Activated naive CD8-positive, alpha-beta T cell treated with anti-CD3 and anti-CD28 coated beads, Interleukin-2, amount 10 ng/mL, durations not matched to agents 7 days and 5 days (primary cell): Measurements from ENCODE around the gene MAML1. TPM values are rescaled to one million over a fixed set of nuclear protein-coding genes. Genes with fewer than 3 reads are reported as not detected.

Source experiments
- ATAC-seq: fragments of 150-1000 bp; cut with Tn5 transposase; one replicate; pipeline ENCODE4 v1.10.0; 2021; ENCODE audit warnings: low read depth, moderate library complexity
- POLR2A ChIA-PET: fragments of 350-600 bp; sonication (Branson Sonifier 250); formaldehyde crosslinking; loops from one replicate; lab custom pipeline; 2021; ENCODE audit warnings: antibody characterized with exemption; lab: Charles Lee
- DNase-seq: peaks from one replicate; pipeline ENCODE4 v3.0.0; 2021
- H3K27ac Mint-ChIP-seq: one replicate; pipeline ENCODE4 v1.8.0; 2022; ENCODE audit warnings: mild to moderate bottlenecking, mixed read lengths
- H3K27me3 Mint-ChIP-seq: one replicate; pipeline ENCODE4 v1.8.0; 2022; ENCODE audit warnings: mild to moderate bottlenecking, moderate library complexity, mixed read lengths
- H3K36me3 Mint-ChIP-seq: one replicate; pipeline ENCODE4 v1.8.0; 2021; ENCODE audit warnings: mild to moderate bottlenecking, mixed read lengths
- H3K4me1 Mint-ChIP-seq: one replicate; pipeline ENCODE4 v1.8.0; 2021; ENCODE audit warnings: mixed read lengths
- H3K4me3 Mint-ChIP-seq: one replicate; pipeline ENCODE4 v1.8.0; 2022; ENCODE audit warnings: mild to moderate bottlenecking, moderate library complexity, mixed read lengths
- H3K9me3 Mint-ChIP-seq: one replicate; pipeline ENCODE4 v1.8.0; 2021; ENCODE audit warnings: mixed read lengths
- total RNA-seq, 2 experiments: library from RNA; stranded (reverse); gene quantifications; one replicate each; pipeline ENCODE4 v1.2.3, GENCODE V29; 2021

MAML1 gene
- total RNA-seq, 2 experiments from 2014 or later: 38.5 TPM

DNA sequence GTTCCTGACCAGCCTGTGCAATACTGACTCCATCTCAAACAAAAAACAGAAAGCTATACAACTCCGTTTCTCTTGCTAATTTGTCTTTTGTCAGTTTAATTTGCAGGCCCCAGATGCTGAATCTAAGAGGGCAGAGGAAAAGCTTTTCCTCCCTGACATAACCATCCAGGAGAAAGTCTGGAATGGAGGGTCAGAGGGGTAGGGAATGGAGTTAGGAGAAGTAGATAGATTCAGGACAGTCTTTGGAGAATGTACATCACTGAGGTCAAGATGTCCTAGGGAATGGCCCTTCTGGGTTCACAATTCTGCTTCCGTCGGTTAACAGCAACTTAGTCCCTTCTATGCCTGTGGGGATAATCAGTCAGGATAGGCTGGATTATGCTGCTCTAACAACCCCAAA lies 81.5 kb downstream of the MAML1 start:
- Mint-ChIP-seq H3K27me3 (no peaks in the 10 kb centered on the region), H3K4me1 (peaks cover 7% of the 10 kb centered on the region), H3K36me3 (peaks cover 4% of the 10 kb centered on the region), H3K27ac (no peak overlapping the region), H3K9me3 (no peaks in the 10 kb centered on the region), H3K4me3 (no peak overlapping the region)
- POLR2A ChIA-PET: no interaction called here
- ATAC-seq (no peak), DNase-seq (no peak)

DNA sequence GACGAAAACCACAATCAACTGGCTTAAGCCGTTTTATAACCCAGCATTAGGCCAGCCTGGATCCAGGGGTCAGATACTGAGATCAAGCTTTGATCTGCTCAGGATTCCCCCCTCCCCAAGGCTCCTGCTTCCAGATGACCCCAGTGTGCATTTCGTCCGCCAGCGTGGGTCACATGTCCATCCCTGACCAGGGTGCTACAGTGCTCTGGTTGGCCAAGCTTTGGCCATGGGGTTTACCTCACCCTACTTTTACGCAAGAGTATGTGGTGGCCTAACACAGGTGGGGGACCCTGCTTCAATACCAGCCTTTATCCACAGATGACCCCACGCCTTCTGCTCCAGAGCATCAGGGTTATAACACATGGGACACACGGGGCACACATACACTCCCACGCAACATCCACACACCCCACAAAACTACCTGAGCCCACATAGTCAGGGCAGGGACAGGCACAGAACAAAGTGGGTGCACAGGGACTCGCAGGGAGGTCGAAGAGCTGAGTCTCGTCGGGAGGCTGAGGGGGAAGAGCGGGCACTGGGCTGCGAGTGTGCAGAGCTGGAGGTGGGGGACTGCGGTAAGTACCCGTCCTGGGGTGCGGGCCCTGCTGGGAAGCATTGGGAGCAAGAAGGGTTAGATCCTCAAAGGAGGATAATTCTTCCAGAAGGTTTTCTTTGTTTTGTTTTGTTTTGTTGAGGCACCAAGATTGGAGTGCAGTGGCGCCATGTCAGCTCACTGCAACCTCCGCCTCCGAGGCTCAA lies 83.0 kb downstream of the MAML1 start:
- ATAC-seq: no peak
- no peak for DNase-seq
- Mint-ChIP-seq H3K4me3 (no peak overlapping the region), H3K27ac (no peak overlapping the region), H3K27me3 (no peaks in the 10 kb centered on the region), H3K9me3 (no peaks in the 10 kb centered on the region), H3K36me3 (peaks cover 4% of the 10 kb centered on the region), H3K4me1 (peaks cover 15% of the 10 kb centered on the region)
- POLR2A ChIA-PET: interaction anchor here (1.1 kb wide), 1 partner anchor 193 kb away, joined by 3 read pairs; the partner anchor contains the start of gene HNRNPH1

DNA sequence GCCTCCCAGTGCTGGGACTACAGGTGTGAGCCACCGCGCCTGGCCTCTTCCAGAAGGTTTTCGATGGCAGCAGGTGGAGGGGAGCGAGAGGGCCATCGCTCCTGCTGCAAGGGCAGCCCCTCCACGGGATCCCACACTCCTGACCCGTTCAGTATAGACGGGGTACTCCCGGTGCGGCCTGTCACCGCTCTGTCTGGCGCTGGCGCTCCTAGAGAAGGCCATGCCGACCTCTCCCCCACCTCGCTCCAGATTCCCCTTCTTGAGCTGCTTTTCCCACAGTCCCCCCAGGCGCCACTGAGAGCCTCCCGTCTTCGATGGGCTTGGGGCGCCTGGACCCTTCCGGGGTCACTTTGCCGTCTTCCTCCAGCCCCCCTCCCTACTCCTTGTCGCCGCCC lies 83.8 kb downstream of the MAML1 start:
- Mint-ChIP-seq H3K4me3 (no peak overlapping the region), H3K4me1 (peaks cover 15% of the 10 kb centered on the region), H3K9me3 (no peaks in the 10 kb centered on the region), H3K27me3 (no peaks in the 10 kb centered on the region), H3K36me3 (peaks cover 4% of the 10 kb centered on the region), H3K27ac (no peak overlapping the region)
- POLR2A ChIA-PET: interaction anchor here (1.1 kb wide), 1 partner anchor 193 kb away, joined by 3 read pairs; the partner anchor contains the start of gene HNRNPH1
- no peak for DNase-seq
- ATAC-seq: no peak

DNA sequence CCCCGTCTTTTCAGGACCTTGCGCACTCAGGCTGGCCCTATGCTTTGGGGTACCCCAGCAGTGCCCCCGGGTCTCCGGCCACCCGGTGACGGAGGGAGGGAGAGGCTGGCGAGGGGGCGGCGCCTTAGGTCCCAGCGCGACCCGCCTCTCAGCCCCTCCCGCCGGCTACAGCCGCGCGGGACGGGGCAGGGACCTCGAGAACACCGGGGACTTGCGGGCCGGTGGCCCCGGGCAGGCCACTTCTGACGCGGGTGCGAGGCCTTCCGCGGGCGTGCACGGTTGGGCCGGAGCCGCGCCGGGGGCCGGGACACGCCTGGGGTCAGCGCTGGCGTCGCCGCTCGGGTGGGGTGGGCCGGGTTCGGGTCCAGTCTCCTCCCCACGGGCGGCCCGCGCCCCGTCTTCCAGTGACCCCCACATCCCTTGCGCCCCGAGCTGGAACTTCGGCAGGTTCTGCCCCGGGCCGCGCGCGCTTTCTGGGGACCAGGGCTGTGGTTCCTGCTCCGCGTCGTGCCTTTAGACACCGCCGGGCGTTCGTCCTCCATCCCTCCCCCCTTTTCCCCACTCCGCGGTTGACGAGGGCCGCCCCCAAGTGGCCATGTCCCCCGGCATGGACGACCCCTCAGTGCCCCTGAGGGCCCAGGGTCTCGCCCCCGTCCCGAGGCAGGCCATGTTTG lies 84.3 kb downstream of the MAML1 start:
- POLR2A ChIA-PET: interaction anchor here (0.9 to 4.0 kb wide), 3 partner anchors 10 to 194 kb away, joined by 3 to 42 read pairs (median 5); partner anchors contain the start of genes HNRNPH1 and MGAT4B
- Mint-ChIP-seq H3K4me1 (peaks cover 17% of the 10 kb centered on the region), H3K36me3 (peaks cover 6% of the 10 kb centered on the region), H3K9me3 (no peaks in the 10 kb centered on the region), H3K27me3 (no peaks in the 10 kb centered on the region), H3K27ac (no peak overlapping the region), H3K4me3 (peak overlapping the region; percentile 39)
- DNase-seq (no peak), ATAC-seq (no peak)

DNA sequence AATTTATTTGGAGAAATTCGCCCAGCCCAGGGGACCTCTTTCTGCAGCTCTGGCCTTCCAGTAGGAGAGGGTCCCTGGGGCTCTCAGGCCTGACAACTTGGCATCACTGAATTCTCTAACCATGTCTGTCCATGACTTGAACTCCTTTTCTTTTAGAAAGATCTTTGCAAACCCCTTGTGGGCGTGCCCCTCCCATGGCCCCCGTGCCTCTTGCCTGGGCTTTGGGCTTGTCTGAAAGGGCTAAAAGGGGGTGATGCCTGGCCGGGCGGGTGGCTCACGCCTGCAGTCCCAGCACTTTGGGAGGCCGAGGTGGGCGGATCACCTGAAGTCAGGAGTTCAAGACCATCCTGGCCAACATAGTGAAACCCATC lies 84.8 kb downstream of the MAML1 start:
- Mint-ChIP-seq H3K27me3 (no peaks in the 10 kb centered on the region), H3K4me3 (peak overlapping the region; percentile 39), H3K9me3 (no peaks in the 10 kb centered on the region), H3K36me3 (peaks cover 6% of the 10 kb centered on the region), H3K27ac (peak overlapping the region; percentile 90), H3K4me1 (peaks cover 23% of the 10 kb centered on the region)
- DNase-seq: no peak
- no peak for ATAC-seq
- POLR2A ChIA-PET: interaction anchor here (0.9 to 4.0 kb wide), 2 partner anchors 11 to 194 kb away, joined by 5 to 42 read pairs; partner anchors contain the start of genes HNRNPH1 and MGAT4B

DNA sequence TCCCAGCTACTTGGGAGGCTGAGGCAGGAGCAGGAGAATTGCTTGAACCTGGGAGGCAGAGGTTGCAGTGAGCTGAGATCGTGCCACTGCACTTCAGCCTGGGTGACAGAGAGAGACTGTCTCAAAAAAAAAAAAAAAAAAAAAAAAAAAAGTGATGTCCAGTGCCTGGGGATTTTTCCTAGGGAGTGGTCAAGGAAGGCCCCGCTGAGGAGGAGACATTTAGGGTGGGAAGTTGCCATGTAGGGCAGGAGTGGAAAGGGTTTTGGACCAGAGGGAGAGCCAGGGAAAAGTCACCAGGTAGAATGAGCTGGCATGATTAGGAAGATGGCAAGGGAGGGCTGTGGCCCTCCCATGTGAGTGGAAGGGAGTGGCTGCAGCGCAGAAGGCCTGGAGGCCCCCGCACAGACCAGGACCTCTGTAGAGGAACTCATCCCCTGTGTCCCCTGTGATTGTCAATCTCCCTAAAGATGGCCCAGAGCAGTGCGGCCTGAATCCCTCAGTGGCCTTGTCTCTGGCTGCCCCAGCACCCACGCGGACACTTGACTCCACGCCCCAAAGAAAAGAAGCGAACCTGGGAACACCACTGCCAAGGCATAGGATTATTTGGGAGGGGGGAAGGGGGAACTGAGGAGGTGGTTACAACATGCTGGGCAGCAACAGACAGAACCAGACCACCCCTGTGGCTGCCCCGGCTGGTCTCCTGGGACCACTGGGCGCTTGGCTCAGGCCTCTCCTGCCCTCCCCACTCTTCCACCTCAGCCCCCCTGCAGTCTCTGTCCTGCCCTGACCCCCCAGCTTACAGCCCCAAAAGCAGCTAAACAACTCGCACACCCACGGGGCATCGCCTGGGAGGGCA lies 85.5 kb downstream of the MAML1 start:
- H3K9me3 Mint-ChIP-seq: no peaks in the 10 kb centered on the region
- peaks cover 6% of the 10 kb centered on the region for H3K36me3 Mint-ChIP-seq
- H3K4me1 Mint-ChIP-seq: peaks cover 23% of the 10 kb centered on the region
- DNase-seq (no peak), ATAC-seq (no peak)
- H3K27ac Mint-ChIP-seq: peak overlapping the region; percentile 90
- H3K27me3 Mint-ChIP-seq: no peaks in the 10 kb centered on the region
- peak overlapping the region; percentile 78 for H3K4me3 Mint-ChIP-seq
- POLR2A ChIA-PET: interaction anchor here (0.9 to 4.0 kb wide), 3 partner anchors 11 to 194 kb away, joined by 3 to 42 read pairs (median 5); partner anchors contain the start of genes HNRNPH1 and MGAT4B

DNA sequence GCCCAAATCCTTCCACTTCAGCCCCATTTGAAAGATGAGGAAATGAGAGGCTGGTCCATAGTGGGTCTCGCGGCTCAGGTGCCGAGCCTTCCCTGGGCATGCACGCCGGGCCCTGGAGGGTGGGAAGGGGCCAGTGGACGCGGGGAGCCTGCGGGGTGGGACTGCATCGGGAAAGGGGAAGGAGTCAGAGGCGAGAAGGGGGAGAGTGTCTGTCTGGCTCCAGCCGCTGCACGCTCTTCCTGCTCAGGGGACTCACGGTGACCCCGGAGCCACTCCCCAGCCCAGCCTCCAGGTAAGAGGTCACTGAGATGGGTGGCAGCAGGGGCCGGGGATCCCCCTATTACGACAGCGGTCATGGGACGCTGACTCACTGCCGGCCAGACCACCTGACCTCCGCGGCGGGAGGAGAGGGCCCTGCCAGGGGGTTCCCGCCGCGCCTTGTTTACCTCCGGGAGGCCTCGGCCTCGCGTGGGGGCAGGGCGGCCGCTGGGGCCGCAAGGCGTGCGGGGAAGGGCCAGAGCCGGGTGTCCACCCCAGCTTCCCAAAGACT lies 86.2 kb downstream of the MAML1 start:
- Mint-ChIP-seq H3K4me1 (peaks cover 23% of the 10 kb centered on the region), H3K36me3 (peaks cover 5% of the 10 kb centered on the region), H3K27me3 (no peaks in the 10 kb centered on the region), H3K27ac (peak overlapping the region; percentile 90), H3K9me3 (no peaks in the 10 kb centered on the region), H3K4me3 (peak overlapping the region; percentile 78)
- DNase-seq (peak; percentile 86), ATAC-seq (peak; percentile 66)
- POLR2A ChIA-PET: interaction anchor here (0.9 to 4.0 kb wide), 7 partner anchors 8 to 195 kb away, joined by 3 to 42 read pairs (median 5); partner anchors contain the start of genes HNRNPH1 and MGAT4B

DNA sequence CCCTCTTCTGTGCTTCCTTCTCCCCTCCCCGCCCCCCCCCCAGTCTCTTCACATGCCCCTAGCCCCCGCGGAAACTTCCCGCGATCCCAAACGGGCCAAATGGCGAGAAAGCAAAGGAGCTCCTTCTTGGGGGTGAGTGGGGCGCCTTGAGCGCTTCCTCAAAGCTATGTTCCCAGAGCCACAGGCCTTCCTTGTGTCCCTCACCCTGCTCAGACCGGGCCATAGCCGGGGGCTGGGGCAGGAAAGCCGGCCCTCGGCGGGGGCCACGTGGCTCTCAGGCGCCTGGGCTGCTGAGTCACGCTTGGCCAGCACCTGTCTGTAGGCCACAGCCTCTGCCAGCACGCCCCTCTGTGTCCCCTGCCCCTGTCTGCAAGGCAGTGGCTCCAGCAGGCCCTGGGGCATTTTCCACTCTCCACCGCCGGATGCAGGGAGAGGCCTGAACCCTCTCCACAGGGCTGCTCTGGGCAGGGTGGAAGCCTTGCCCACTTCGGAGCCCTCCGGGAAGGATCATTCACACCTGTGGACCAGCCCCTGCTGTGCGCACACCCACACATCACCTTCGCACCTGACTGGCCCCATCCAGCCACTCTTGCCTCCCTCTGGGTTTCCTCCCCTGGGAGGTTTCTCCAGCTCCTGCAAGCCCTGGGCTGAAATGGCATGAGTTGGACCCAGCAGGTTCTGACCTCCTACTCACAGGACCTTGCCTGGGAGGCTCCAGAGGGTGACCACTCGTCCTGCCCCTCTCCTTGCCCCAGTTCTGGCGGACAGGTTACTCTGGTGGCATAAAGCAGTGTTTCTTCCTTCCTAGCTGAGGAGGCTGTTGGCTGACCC lies 86.9 kb downstream of the MAML1 start:
- POLR2A ChIA-PET: interaction anchor here (0.8 to 4.0 kb wide), 13 partner anchors 8 to 196 kb away, joined by 3 to 42 read pairs (median 5); partner anchors contain the start of genes HNRNPH1, MGAT4B and TBC1D9B
- H3K4me1 Mint-ChIP-seq: peaks cover 24% of the 10 kb centered on the region
- H3K27me3 Mint-ChIP-seq: no peaks in the 10 kb centered on the region
- H3K27ac Mint-ChIP-seq: peak overlapping the region; percentile 87
- peaks cover 4% of the 10 kb centered on the region for H3K36me3 Mint-ChIP-seq
- peak; percentile 64 for DNase-seq
- H3K4me3 Mint-ChIP-seq: peak overlapping the region; percentile 90
- ATAC-seq: peak; percentile 1
- no peaks in the 10 kb centered on the region for H3K9me3 Mint-ChIP-seq

DNA sequence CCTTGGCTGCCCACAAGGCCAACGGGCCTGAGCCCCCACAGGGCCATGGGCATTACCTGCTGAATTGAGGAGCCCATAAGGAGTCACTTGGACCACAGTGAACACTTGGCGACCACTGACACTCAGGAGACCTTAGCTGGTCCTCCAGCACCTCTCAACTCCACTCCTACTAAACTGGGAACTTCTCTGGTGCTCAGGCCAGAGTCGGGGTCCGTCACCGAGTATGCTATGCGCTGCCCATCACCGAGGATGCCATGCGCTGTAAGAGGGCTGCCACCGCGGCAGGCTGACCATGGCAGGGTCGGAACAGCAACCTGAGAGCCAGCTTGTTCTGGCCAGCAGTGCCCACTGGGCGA lies 87.5 kb downstream of the MAML1 start:
- DNase-seq (no peak), ATAC-seq (no peak)
- Mint-ChIP-seq H3K4me1 (peaks cover 29% of the 10 kb centered on the region), H3K9me3 (no peaks in the 10 kb centered on the region), H3K4me3 (peak overlapping the region; percentile 90), H3K27ac (peak overlapping the region; percentile 87), H3K27me3 (no peaks in the 10 kb centered on the region), H3K36me3 (peaks cover 10% of the 10 kb centered on the region)
- POLR2A ChIA-PET: interaction anchor here (0.8 to 4.0 kb wide), 12 partner anchors 9 to 123 kb away, joined by 3 to 42 read pairs (median 6); partner anchors contain the start of genes MGAT4B and TBC1D9B

DNA sequence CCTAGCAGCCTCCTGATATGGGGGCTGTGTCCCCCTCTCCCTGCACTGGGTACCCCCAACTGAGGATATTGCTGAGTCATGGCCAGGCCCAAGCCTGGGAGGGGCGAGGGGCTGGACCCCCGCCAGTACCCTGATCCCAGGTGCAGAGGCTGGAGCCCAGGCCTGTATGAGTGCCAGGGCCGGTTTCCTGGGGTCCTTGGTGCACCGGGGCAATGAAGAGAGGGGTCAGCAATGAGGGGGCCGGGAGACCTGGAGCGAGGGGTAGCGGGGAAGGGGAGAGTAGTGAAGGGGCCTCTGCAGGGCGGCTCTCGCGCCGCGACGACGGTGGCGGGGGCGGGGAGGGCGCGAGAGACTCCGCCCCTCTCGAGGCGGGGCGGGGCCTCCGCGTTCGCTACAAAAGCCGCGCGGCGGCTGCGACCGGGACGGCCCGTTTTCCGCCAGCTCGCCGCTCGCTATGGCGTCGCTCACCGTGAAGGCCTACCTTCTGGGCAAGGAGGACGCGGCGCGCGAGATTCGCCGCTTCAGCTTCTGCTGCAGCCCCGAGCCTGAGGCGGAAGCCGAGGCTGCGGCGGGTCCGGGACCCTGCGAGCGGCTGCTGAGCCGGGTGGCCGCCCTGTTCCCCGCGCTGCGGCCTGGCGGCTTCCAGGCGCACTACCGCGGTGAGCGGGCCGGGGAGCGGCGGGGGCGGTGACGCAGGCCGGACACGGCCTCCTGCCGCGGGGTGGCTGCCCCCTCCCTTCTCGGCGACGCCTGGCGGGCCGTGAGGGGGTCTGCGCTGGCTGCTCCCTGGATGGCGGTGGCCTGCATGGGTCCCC lies 88.1 kb downstream of the MAML1 start, which contains the start of gene SQSTM1:
TSS of gene SQSTM1 (plus strand) at position 423 of the 815 bp plus-strand sequence. CDS start at position 455, 32 bp downstream.
- H3K27ac Mint-ChIP-seq: peak within 1 kb of the TSS; percentile 96
- H3K4me3 Mint-ChIP-seq: peak within 1 kb of the TSS; percentile 90
- peaks cover 10% of the 10 kb centered on the region for H3K36me3 Mint-ChIP-seq
- POLR2A ChIA-PET: interaction anchor here (1.0 to 4.0 kb wide), 11 partner anchors 10 to 124 kb away, joined by 3 to 42 read pairs (median 8); partner anchors contain the start of genes MGAT4B and TBC1D9B
- peaks cover 29% of the 10 kb centered on the region for H3K4me1 Mint-ChIP-seq
- DNase-seq (peak; percentile 91), ATAC-seq (peak; percentile 38)
- H3K27me3 Mint-ChIP-seq: no peaks in the 10 kb centered on the region
- no peaks in the 10 kb centered on the region for H3K9me3 Mint-ChIP-seq
